Retinal pigment epithelial cell (primary cell): ENCODE results near the gene OVCA2.

ENCODE experiments used
- DNase-seq: peaks from one replicate; pipeline ENCODE4 v3.0.0-alpha.2; 2010; ENCODE audit warnings: low read depth
- H3K4me3 ChIP-seq: 2 replicates; pipeline ENCODE4 v1.5.1; 2011; ENCODE audit warnings: mild to moderate bottlenecking, low read length, control low read depth, moderate library complexity
- CTCF ChIP-seq: conservative IDR thresholded peaks from 2 replicates; pipeline ENCODE4 v1.5.1; 2011; ENCODE audit warnings: low read depth, low read length, control low read depth, inconsistent platforms

The OVCA2 gene

DNA sequence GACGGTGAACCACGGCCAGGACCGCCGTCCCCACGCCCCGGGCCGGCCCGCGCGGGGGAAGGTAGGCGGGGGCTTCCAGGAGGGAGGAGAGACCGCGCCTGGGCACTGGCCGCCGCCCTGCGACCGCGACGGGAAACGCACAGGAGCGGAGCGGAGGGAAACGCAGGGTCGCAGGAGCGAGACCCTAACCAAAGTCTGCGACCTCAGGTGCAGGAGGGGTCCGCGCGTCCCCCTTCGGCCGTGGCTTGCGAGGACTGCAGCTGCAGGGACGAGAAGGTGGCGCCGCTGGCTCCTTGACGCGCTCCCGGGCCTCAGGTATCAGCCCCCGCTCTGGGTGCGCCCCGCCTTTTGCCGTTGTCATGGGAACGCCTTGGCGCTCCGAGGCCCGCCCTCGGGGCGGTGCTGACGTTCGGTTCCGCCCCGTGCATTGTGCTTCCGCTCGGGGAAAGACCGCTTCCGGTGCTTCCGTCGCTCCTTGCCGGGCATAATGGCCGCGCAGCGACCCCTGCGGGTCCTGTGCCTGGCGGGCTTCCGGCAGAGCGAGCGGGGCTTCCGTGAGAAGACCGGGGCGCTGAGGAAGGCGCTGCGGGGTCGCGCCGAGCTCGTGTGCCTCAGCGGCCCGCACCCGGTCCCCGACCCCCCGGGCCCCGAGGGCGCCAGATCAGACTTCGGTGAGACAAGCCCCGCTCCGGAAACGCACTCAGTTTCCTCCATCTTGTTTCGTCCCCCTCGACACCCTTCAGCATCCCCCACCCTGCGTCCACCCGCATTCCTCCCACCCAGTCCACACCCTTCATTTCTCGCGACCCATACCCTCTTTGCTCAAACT, at the start of gene OVCA2:
Gene OVCA2, plus strand, starts transcription at position 462 of the 829 bp plus-strand sequence. Its CDS starts 26 bp downstream, at position 488.
- peak within 1 kb of the TSS; percentile 86 for H3K4me3 ChIP-seq
- TF ChIP-seq CTCF, result peak; percentile 51

DNA sequence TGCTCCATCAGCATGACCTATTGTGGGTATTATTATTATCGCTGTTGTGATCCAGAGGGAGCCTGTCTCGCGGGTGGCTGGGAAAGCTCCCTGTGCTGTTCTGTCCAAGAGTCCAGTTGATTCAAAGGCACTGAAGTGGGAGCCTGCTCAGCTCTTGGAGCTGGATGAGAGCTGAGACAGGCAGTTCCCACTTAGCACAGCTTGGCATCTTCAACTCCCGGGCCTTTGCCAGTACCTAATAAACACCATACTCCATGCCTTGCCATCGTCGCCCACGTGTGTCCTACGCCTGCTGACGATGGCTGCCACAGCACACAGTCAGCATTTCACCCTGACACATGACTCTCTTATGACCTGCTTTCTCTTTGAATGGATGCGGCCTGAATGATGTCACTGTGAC, 49.3 kb upstream of the OVCA2 start:
- H3K4me3 ChIP-seq, result no peak overlapping the region
- TF ChIP-seq CTCF, result no peak
- peak; percentile 23 for DNase-seq

More for the DNA sequence above, at the start of gene OVCA2:
- DNase-seq, result peak; percentile 76

GRCh38 chr17:1994707-1995106, 47.1 kb upstream of the OVCA2 start:
- no peak for DNase-seq
- TF ChIP-seq CTCF, result no peak
- no peak overlapping the region for H3K4me3 ChIP-seq

DNA sequence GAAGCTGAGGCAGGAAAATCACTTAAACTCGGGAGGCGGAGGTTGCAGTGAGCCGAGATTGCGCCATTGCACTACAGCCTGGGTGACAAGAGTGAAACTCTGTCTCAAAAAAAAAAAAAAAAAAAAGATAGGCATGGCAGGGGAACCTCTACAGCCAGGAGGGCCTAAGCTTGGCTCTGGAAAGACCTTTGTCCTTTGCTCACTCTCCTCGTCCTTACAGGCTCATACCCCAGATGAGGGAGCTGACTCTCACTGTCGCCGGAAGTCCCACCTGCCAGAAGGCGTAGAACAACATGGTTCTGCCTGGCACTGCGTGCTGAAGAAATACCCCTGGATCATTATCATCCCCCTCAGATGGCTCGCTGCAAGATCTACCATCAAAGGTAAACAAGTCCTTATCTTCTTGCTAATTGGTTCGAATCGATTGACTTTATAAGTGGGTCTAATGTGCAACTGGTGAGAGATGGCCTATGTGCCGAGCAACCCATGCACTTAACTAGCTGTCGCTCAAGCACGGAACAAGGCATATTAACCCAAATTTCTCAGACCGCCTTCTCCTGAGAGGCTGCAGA, 46.4 kb upstream of the OVCA2 start:
- H3K4me3 ChIP-seq, result no peak overlapping the region
- no peak for TF ChIP-seq CTCF
- no peak for DNase-seq

DNA sequence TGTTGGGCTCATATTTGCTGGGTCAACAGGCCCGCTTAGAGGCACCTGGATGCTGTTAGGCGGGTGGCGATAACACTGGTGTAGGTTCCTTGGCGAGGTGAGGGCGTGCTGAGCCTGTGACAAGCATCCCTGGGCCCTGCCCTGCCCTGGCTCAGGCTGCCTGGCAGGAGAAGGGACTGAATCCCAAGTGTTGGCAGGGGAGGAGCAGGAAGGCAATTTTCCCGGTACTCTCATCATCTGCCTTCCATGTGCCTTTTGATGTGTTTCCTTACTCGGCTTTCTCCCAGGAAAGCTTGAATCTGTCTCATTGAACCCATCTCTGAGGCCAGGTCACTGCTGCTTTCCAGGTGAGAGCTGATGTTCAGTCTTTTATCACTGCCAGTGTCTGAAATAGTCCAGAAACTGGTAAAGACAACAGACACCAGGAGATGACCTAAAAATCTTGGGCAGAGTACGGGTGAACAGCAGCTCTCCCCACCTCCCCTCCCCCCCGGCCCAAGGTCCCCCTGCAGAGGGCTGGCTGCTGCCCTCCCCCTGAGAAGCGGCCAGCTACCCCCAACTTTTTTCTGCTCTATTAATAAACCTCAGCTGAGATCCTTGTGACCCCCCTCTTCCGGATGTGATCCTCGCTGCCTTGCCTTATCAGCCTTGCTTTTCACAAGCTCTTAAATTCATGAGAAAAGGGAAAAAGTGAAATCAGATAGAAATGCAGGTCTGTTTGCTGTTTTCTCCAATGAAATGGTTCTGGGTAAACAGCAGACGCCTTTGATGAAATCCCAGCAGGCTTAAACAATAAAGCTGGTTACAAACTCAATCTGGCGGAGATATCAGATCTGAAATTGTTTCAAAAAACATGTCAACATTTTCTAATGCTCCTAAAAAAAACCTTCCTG, 45.7 kb upstream of the OVCA2 start:
- no peak overlapping the region for H3K4me3 ChIP-seq
- no peak for DNase-seq

DNA sequence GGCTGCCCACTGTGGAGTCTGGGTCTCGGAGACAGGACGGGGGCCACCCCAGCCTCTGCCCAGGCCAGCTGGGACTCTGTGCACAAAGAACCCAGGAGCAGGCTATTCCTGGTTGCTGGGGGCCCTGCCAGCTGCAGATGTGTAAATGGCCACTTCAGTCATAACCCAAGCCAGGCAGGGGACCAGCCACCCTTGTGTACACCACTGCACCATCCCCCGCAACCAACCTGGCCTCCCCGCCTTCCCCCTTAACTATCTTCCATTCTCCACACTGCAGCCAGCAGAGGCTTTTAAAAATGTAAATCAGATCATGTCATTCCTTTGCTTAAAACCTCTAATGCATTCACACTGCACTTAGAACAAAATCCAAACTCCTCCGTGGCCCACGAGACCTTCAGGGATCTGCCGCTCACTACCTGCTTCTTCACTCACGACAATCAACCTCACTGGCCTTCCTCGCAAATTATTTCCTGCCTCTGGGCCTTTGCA, 45.0 kb upstream of the OVCA2 start:
- DNase-seq, result no peak
- H3K4me3 ChIP-seq, result no peak overlapping the region
- TF ChIP-seq CTCF, result no peak

More for the DNA sequence above, 45.7 kb upstream of the OVCA2 start:
- TF ChIP-seq CTCF, result no peak
